ENCODE measurements around the gene OR51A7.
"Not testable (repeated sequence)": the region's sequence is repeated elsewhere in the genome, so short reads cannot be mapped to it uniquely, and the experiment has no call there.

OR51A7 gene

GRCh38 chr11:4947505-4947904, 43.9 kb downstream of the OR51A7 start, which contains the start of gene OR51A4:
Gene OR51A4 (minus strand): TSS chr11:4947605. CDS start chr11:4947100, 505 bp downstream.
- DNase-seq (ENCODE audit: low read depth) = no peak
- H3K4me3 ChIP-seq (ENCODE audit: low read depth, low read length) = no peak within 1 kb of the TSS
- TF ChIP-seq CTCF (conservative IDR thresholded peaks at IDR 0.05; ENCODE audit: low read depth, low read length) = no peak

- DNase-seq (ENCODE audit: low read depth); H3K4me3 ChIP-seq (ENCODE audit: low read depth, low read length): not testable (repeated sequence)
Observed at GRCh38 chr11:4955613-4956012, 52.0 kb downstream of the OR51A7 start, which contains the start of gene OR51A2. Gene OR51A2 (minus strand): TSS chr11:4955713. CDS start chr11:4955713, 0 bp downstream.

GRCh38 chr11:4957396-4957795, 53.8 kb downstream of the OR51A7 start:
- H3K4me3 ChIP-seq (ENCODE audit: low read depth, low read length) = no peak overlapping the region
- TF ChIP-seq CTCF (conservative IDR thresholded peaks at IDR 0.05; ENCODE audit: low read depth, low read length) = no peak
- DNase-seq (ENCODE audit: low read depth) = no peak

Data from choroid plexus epithelial cell (primary cell).